ENCODE measurements around the gene JAK1.

JAK1 gene

GRCh38 chr1:64948216-64948615 lies 18.1 kb downstream of the JAK1 start:
- no peaks in the 10 kb centered on the region for H3K4me1 ChIP-seq (ENCODE audit: insufficient read depth, insufficient read length)
- no peaks in the 10 kb centered on the region for H3K27me3 ChIP-seq (ENCODE audit: insufficient read depth, insufficient read length)
- H3K36me3 ChIP-seq (ENCODE audit: insufficient read depth, insufficient read length, low read length): no peaks in the 10 kb centered on the region
- TF ChIP-seq SUZ12 (IDR thresholded peaks at IDR 0.05; ENCODE audit: extremely low read depth, insufficient read depth, insufficient read length): no peak
- no peak for TF ChIP-seq YY1 (IDR thresholded peaks at IDR 0.05; ENCODE audit: insufficient read depth, insufficient read length)
- no peak for TF ChIP-seq ZNF274 (IDR thresholded peaks at IDR 0.05; ENCODE audit: low read depth, low read length)
- no peak overlapping the region for H3K4me3 ChIP-seq (ENCODE audit: insufficient read length, low read depth)
- no peaks in the 10 kb centered on the region for H3K9me3 ChIP-seq (ENCODE audit: insufficient read depth, low read length)
- no peak overlapping the region for H3K9ac ChIP-seq (ENCODE audit: insufficient read length, low read depth)
- DNase-seq (ENCODE audit: low read depth, low spot score): no peak

- Histone ChIP-seq H3K4me3 (ENCODE audit: insufficient read length, low read depth) (no peak overlapping the region), H3K9ac (ENCODE audit: insufficient read length, low read depth) (no peak overlapping the region), H3K27me3 (ENCODE audit: insufficient read depth, insufficient read length) (no peaks in the 10 kb centered on the region), H3K36me3 (ENCODE audit: insufficient read depth, insufficient read length, low read length) (no peaks in the 10 kb centered on the region), H3K9me3 (ENCODE audit: insufficient read depth, low read length) (no peaks in the 10 kb centered on the region), H3K4me1 (ENCODE audit: insufficient read depth, insufficient read length) (no peaks in the 10 kb centered on the region)
- no peak for DNase-seq (ENCODE audit: low read depth, low spot score)
- no peak for TF ChIP-seq SUZ12 (IDR thresholded peaks at IDR 0.05; ENCODE audit: extremely low read depth, insufficient read depth, insufficient read length)
- no peak for TF ChIP-seq YY1 (IDR thresholded peaks at IDR 0.05; ENCODE audit: insufficient read depth, insufficient read length)
- TF ChIP-seq ZNF274 (IDR thresholded peaks at IDR 0.05; ENCODE audit: low read depth, low read length): no peak
Measured at GRCh38 chr1:64946916-64947315, 19.4 kb downstream of the JAK1 start.

GRCh38 chr1:64944913-64945312 lies 21.4 kb downstream of the JAK1 start:
- no peaks in the 10 kb centered on the region for H3K4me1 ChIP-seq (ENCODE audit: insufficient read depth, insufficient read length)
- no peaks in the 10 kb centered on the region for H3K36me3 ChIP-seq (ENCODE audit: insufficient read depth, insufficient read length, low read length)
- no peak overlapping the region for H3K4me3 ChIP-seq (ENCODE audit: insufficient read length, low read depth)
- H3K27me3 ChIP-seq (ENCODE audit: insufficient read depth, insufficient read length): no peaks in the 10 kb centered on the region
- TF ChIP-seq YY1 (IDR thresholded peaks at IDR 0.05; ENCODE audit: insufficient read depth, insufficient read length) (no peak), SUZ12 (IDR thresholded peaks at IDR 0.05; ENCODE audit: extremely low read depth, insufficient read depth, insufficient read length) (no peak), ZNF274 (IDR thresholded peaks at IDR 0.05; ENCODE audit: low read depth, low read length) (no peak)
- DNase-seq (ENCODE audit: low read depth, low spot score): no peak
- H3K9me3 ChIP-seq (ENCODE audit: insufficient read depth, low read length): no peaks in the 10 kb centered on the region
- H3K9ac ChIP-seq (ENCODE audit: insufficient read length, low read depth): no peak overlapping the region

- no peaks in the 10 kb centered on the region for H3K4me1 ChIP-seq (ENCODE audit: insufficient read depth, insufficient read length)
- H3K27me3 ChIP-seq (ENCODE audit: insufficient read depth, insufficient read length): no peaks in the 10 kb centered on the region
Measured at GRCh38 chr1:64942675-64943074, 23.7 kb downstream of the JAK1 start.

GRCh38 chr1:64942118-64942517 lies 24.2 kb downstream of the JAK1 start:
- TF ChIP-seq SUZ12 (IDR thresholded peaks at IDR 0.05; ENCODE audit: extremely low read depth, insufficient read depth, insufficient read length) (no peak), YY1 (IDR thresholded peaks at IDR 0.05; ENCODE audit: insufficient read depth, insufficient read length) (no peak), ZNF274 (IDR thresholded peaks at IDR 0.05; ENCODE audit: low read depth, low read length) (no peak)
- Histone ChIP-seq H3K27me3 (ENCODE audit: insufficient read depth, insufficient read length) (no peaks in the 10 kb centered on the region), H3K9ac (ENCODE audit: insufficient read length, low read depth) (no peak overlapping the region), H3K36me3 (ENCODE audit: insufficient read depth, insufficient read length, low read length) (no peaks in the 10 kb centered on the region), H3K9me3 (ENCODE audit: insufficient read depth, low read length) (no peaks in the 10 kb centered on the region), H3K4me3 (ENCODE audit: insufficient read length, low read depth) (no peak overlapping the region), H3K4me1 (ENCODE audit: insufficient read depth, insufficient read length) (no peaks in the 10 kb centered on the region)
- no peak for DNase-seq (ENCODE audit: low read depth, low spot score)

More at GRCh38 chr1:64942675-64943074, 23.7 kb downstream of the JAK1 start:
- H3K9me3 ChIP-seq (ENCODE audit: insufficient read depth, low read length): no peaks in the 10 kb centered on the region
- TF ChIP-seq ZNF274 (IDR thresholded peaks at IDR 0.05; ENCODE audit: low read depth, low read length) (no peak), YY1 (IDR thresholded peaks at IDR 0.05; ENCODE audit: insufficient read depth, insufficient read length) (no peak), SUZ12 (IDR thresholded peaks at IDR 0.05; ENCODE audit: extremely low read depth, insufficient read depth, insufficient read length) (no peak)
- no peak for DNase-seq (ENCODE audit: low read depth, low spot score)
- no peaks in the 10 kb centered on the region for H3K36me3 ChIP-seq (ENCODE audit: insufficient read depth, insufficient read length, low read length)
- H3K4me3 ChIP-seq (ENCODE audit: insufficient read length, low read depth): no peak overlapping the region
- H3K9ac ChIP-seq (ENCODE audit: insufficient read length, low read depth): no peak overlapping the region

- DNase-seq (ENCODE audit: low read depth, low spot score): no peak
- Histone ChIP-seq H3K9me3 (ENCODE audit: insufficient read depth, low read length) (no peaks in the 10 kb centered on the region), H3K9ac (ENCODE audit: insufficient read length, low read depth) (no peak overlapping the region), H3K36me3 (ENCODE audit: insufficient read depth, insufficient read length, low read length) (no peaks in the 10 kb centered on the region), H3K27me3 (ENCODE audit: insufficient read depth, insufficient read length) (no peaks in the 10 kb centered on the region), H3K4me1 (ENCODE audit: insufficient read depth, insufficient read length) (no peaks in the 10 kb centered on the region), H3K4me3 (ENCODE audit: insufficient read length, low read depth) (no peak overlapping the region)
- TF ChIP-seq YY1 (IDR thresholded peaks at IDR 0.05; ENCODE audit: insufficient read depth, insufficient read length) (no peak), SUZ12 (IDR thresholded peaks at IDR 0.05; ENCODE audit: extremely low read depth, insufficient read depth, insufficient read length) (no peak), ZNF274 (IDR thresholded peaks at IDR 0.05; ENCODE audit: low read depth, low read length) (no peak)
Measured at GRCh38 chr1:64941461-64942117, 24.8 kb downstream of the JAK1 start.

GRCh38 chr1:64940025-64940424 lies 26.3 kb downstream of the JAK1 start:
- Histone ChIP-seq H3K9me3 (ENCODE audit: insufficient read depth, low read length) (no peaks in the 10 kb centered on the region), H3K4me1 (ENCODE audit: insufficient read depth, insufficient read length) (no peaks in the 10 kb centered on the region), H3K9ac (ENCODE audit: insufficient read length, low read depth) (no peak overlapping the region), H3K36me3 (ENCODE audit: insufficient read depth, insufficient read length, low read length) (no peaks in the 10 kb centered on the region), H3K4me3 (ENCODE audit: insufficient read length, low read depth) (no peak overlapping the region), H3K27me3 (ENCODE audit: insufficient read depth, insufficient read length) (no peaks in the 10 kb centered on the region)
- TF ChIP-seq SUZ12 (IDR thresholded peaks at IDR 0.05; ENCODE audit: extremely low read depth, insufficient read depth, insufficient read length) (no peak), ZNF274 (IDR thresholded peaks at IDR 0.05; ENCODE audit: low read depth, low read length) (no peak), YY1 (IDR thresholded peaks at IDR 0.05; ENCODE audit: insufficient read depth, insufficient read length) (no peak)
- DNase-seq (ENCODE audit: low read depth, low spot score): no peak

All from NT2/D1 (cell line).